Endothelial cell of umbilical vein (primary cell): ENCODE results near the gene MRPS5.

Experiments
- CTCF ChIP-seq, 2 donors: IDR thresholded peaks; 1 replicate in 1 of 2; 2 replicates in 1 of 2; pipeline ENCODE4 v1.5.1; 2011; ENCODE audit warnings: low read length in 2 of 2, mild to moderate bottlenecking in 2 of 2, moderate library complexity in 2 of 2, control low read depth in 1 of 2, inconsistent platforms in 1 of 2, low read depth in 1 of 2; ENCODE audit not compliant: insufficient read depth in 1 of 2; ENCODE audit errors: extremely low read depth in 1 of 2
- MYC ChIP-seq: IDR thresholded peaks from one replicate; pipeline ENCODE4 v1.6.1; 2011; ENCODE audit warnings: mild to moderate bottlenecking, low read depth, low read length

GRCh38 chr2:95143838-95144237, 22.2 kb upstream of the MRPS5 start:
- TF ChIP-seq CTCF (IDR thresholded peaks at IDR 0.05; ENCODE audit: extremely low read depth in 1 of 2, insufficient read depth in 1 of 2, low read depth in 1 of 2, low read length in 2 of 2) (no peak), MYC (no peak)
